KMS-11 (cell line): ENCODE measurements around the gene CCDC170.

Experiments
- H2AFZ ChIP-seq: fragments of 200-600 bp; sonication (generic); 2 replicates; pipeline ENCODE4 v1.6.1; 2016; ENCODE audit warnings: antibody characterized with exemption, mixed run types, low read depth
- H3K27ac ChIP-seq: fragments of 200-600 bp; sonication (generic); 2 replicates; pipeline ENCODE4 v1.6.1; 2016; ENCODE audit warnings: mild to moderate bottlenecking, mixed run types
- H3K27me3 ChIP-seq: fragments of 200-600 bp; sonication (generic); 2 replicates; pipeline ENCODE4 v1.6.1; 2017; ENCODE audit warnings: mild to moderate bottlenecking, low read depth, mixed run types, moderate library complexity; ENCODE audit not compliant: insufficient read depth
- H3K36me3 ChIP-seq: fragments of 200-600 bp; sonication (generic); 2 replicates; pipeline ENCODE4 v1.6.1; 2017; ENCODE audit warnings: mild to moderate bottlenecking, mixed run types; ENCODE audit not compliant: insufficient read depth
- H3K4me1 ChIP-seq: fragments of 200-600 bp; sonication (generic); 2 replicates; pipeline ENCODE4 v1.6.1; 2016; ENCODE audit warnings: mild to moderate bottlenecking, low read depth, mixed run types; ENCODE audit not compliant: poor library complexity, severe bottlenecking
- H3K4me2 ChIP-seq: fragments of 200-600 bp; sonication (generic); 2 replicates; pipeline ENCODE4 v1.7.0; 2016; ENCODE audit warnings: mild to moderate bottlenecking, mixed run types
- H3K4me3 ChIP-seq: fragments of 200-600 bp; sonication (generic); IDR thresholded peaks from 2 replicates; pipeline ENCODE4 v1.6.1; 2017; ENCODE audit warnings: low read depth, low read length, mixed read lengths; ENCODE audit not compliant: insufficient read depth
- H3K79me2 ChIP-seq: fragments of 200-600 bp; sonication (generic); 2 replicates; pipeline ENCODE4 v1.6.1; 2016; ENCODE audit warnings: low read depth, mixed run types; ENCODE audit not compliant: insufficient read depth
- H3K9ac ChIP-seq: fragments of 200-600 bp; sonication (generic); 2 replicates; pipeline ENCODE4 v1.6.1; 2016; ENCODE audit warnings: mild to moderate bottlenecking, mixed run types
- H4K20me1 ChIP-seq: fragments of 200-600 bp; sonication (generic); 2 replicates; pipeline ENCODE4 v1.6.1; 2016; ENCODE audit warnings: mild to moderate bottlenecking, mixed run types; ENCODE audit not compliant: insufficient read depth
- TF ChIP-seq, protein P1 (sequence below): fragments of 200-600 bp; sonication (generic); conservative IDR thresholded peaks from 2 replicates; pipeline ENCODE4 v1.6.1; 2017; ENCODE audit warnings: low read depth, mild to moderate bottlenecking, antibody characterized with exemption, low read length, moderate library complexity, mixed read lengths

CCDC170 gene

DNA sequence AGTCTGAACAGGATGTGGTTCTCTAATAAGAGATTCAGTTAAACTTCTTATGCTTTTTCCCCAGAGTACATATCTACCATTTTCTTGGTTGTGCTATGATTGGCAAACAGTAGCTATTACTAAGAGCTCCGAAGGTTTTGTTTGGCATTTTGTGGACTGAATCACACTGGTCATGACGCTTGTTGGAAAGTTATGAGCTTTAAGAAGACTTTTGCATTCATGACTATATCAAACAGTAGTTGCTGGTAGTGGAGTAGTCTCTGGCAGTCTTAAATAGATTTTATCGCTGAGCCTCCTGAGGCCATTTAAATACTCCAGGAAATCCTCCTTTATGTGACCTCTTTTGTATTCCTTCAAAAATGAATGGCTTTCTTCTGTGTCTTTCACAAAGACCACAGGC lies 40.8 kb downstream of the CCDC170 start:
- Histone ChIP-seq H3K9ac (no peak overlapping the region), H3K4me2 (no peak overlapping the region), H3K36me3 (no peaks in the 10 kb centered on the region), H3K79me2 (no peaks in the 10 kb centered on the region), H3K27ac (no peak overlapping the region), H3K27me3 (no peaks in the 10 kb centered on the region), H3K4me3 (no peak overlapping the region), H4K20me1 (no peaks in the 10 kb centered on the region), H3K4me1 (no peaks in the 10 kb centered on the region), H2AFZ (no peak overlapping the region)
- TF ChIP-seq, protein P1, sequence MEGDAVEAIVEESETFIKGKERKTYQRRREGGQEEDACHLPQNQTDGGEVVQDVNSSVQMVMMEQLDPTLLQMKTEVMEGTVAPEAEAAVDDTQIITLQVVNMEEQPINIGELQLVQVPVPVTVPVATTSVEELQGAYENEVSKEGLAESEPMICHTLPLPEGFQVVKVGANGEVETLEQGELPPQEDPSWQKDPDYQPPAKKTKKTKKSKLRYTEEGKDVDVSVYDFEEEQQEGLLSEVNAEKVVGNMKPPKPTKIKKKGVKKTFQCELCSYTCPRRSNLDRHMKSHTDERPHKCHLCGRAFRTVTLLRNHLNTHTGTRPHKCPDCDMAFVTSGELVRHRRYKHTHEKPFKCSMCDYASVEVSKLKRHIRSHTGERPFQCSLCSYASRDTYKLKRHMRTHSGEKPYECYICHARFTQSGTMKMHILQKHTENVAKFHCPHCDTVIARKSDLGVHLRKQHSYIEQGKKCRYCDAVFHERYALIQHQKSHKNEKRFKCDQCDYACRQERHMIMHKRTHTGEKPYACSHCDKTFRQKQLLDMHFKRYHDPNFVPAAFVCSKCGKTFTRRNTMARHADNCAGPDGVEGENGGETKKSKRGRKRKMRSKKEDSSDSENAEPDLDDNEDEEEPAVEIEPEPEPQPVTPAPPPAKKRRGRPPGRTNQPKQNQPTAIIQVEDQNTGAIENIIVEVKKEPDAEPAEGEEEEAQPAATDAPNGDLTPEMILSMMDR, result no peak

DNA sequence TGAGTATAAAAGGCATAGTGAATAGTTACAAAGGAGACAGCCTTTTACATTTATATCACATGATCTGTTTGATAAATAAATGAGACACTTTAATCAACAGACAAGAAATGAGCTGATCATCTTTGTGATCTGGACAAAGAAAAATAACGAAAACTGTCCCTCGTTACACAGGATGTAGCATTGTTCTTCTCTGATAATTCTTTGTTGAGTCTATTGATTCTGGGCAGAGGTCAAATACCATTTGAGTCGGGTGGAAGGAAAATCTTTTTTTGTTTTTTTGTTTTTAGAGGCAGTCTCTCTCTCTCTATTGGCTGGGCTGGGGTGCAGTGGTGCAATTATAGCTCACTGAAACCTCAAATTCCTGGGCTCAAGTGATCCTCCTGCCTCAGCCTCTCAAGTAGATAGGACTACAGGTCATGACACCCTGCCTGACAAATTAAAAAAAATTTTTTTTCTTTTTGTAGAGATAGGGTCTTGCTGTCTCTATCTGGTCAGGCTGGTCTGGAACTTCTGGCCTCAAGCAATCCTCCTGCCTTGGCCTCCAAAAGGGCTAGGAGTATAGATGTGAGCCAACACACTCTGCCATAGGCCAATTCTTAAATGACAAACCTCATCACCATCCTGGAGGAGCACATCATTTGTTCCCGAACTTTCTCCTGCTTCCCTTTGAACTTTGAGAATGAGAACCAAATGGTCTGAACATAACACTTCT lies 41.8 kb downstream of the CCDC170 start:
- H3K79me2 ChIP-seq, result no peaks in the 10 kb centered on the region
- TF ChIP-seq, protein P1, result no peak
- H2AFZ ChIP-seq, result no peak overlapping the region
- H3K4me3 ChIP-seq, result no peak overlapping the region
- no peaks in the 10 kb centered on the region for H3K36me3 ChIP-seq
- no peak overlapping the region for H3K9ac ChIP-seq
- no peaks in the 10 kb centered on the region for H3K27me3 ChIP-seq
- H3K4me1 ChIP-seq, result no peaks in the 10 kb centered on the region
- no peak overlapping the region for H3K27ac ChIP-seq
- no peak overlapping the region for H3K4me2 ChIP-seq
- no peaks in the 10 kb centered on the region for H4K20me1 ChIP-seq

DNA sequence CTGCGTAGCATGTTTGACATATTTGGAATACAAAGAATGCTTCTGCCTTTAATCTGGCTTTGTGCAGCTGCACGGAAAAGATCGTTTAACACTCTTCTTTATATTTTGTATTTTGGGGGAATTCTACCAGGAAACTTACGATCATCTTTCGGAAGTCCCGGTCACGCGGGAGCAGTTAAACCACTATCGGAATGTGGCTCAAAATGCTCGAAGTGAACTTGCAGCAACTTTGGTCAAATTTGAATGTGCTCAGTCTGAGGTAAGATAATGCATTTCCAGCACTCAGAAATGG lies 42.3 kb downstream of the CCDC170 start:
- Histone ChIP-seq H2AFZ (no peak overlapping the region), H3K4me2 (no peak overlapping the region), H4K20me1 (no peaks in the 10 kb centered on the region)

DNA sequence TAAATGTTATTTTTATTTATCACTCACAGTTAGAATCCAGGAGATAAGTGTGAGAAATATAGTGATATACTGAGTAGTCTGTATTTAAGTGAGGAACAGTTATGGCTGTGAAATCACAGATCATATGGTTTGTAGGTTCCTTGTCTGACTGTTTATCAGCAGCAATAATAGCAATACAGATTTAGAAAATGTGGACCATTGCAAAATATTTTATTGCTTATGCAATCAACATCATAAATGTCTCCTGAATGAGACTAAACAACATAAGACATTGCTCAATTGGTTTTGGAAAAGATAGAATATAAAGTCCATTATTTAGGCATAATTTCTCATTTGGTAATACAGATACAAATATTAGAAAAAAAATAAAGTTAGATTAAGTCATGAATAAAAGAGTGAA lies 43.7 kb downstream of the CCDC170 start:
- Histone ChIP-seq H3K4me1 (no peaks in the 10 kb centered on the region), H3K27ac (no peak overlapping the region), H3K4me2 (no peak overlapping the region), H3K4me3 (no peak overlapping the region), H3K79me2 (no peaks in the 10 kb centered on the region), H2AFZ (no peak overlapping the region), H3K27me3 (no peaks in the 10 kb centered on the region), H3K36me3 (no peaks in the 10 kb centered on the region), H4K20me1 (no peaks in the 10 kb centered on the region), H3K9ac (no peak overlapping the region)
- TF ChIP-seq, protein P1, result no peak

More for the DNA sequence above, 42.3 kb downstream of the CCDC170 start:
- Histone ChIP-seq H3K36me3 (no peaks in the 10 kb centered on the region), H3K9ac (no peak overlapping the region), H3K27me3 (no peaks in the 10 kb centered on the region), H3K4me3 (no peak overlapping the region), H3K27ac (no peak overlapping the region), H3K79me2 (no peaks in the 10 kb centered on the region), H3K4me1 (no peaks in the 10 kb centered on the region)
- TF ChIP-seq, protein P1, result no peak
